HepG2 (cell line): ENCODE results near the gene NFATC4. TPM values are rescaled to one million over a fixed set of nuclear protein-coding genes. Genes with fewer than 3 reads are reported as not detected.

ENCODE experiments used
- ARID3A ChIP-seq: IDR thresholded peaks from 2 replicates; pipeline ENCODE4 v1.6.1; 2012; ENCODE audit warnings: low read depth, low read length, improper control_type of control experiment
- CHD4 ChIP-seq: fragments of 200-600 bp; sonication (generic); IDR thresholded peaks from 2 replicates; pipeline ENCODE4 v1.7.0; 2017; ENCODE audit warnings: mild to moderate bottlenecking, low read length, borderline replicate concordance
- FOXM1 ChIP-seq: sonication (generic); formaldehyde crosslinking; IDR thresholded peaks from 2 replicates; pipeline ENCODE4 v1.5.0; 2020; ENCODE audit warnings: missing genetic modification reagents
- HMGXB3 ChIP-seq: sonication (generic); formaldehyde crosslinking; IDR thresholded peaks from 2 replicates; pipeline ENCODE4 v1.4.0; 2020; ENCODE audit warnings: missing genetic modification reagents, borderline replicate concordance
- IKZF5 ChIP-seq: IDR thresholded peaks from 2 replicates; pipeline ENCODE4 v1.6.1; 2018; ENCODE audit warnings: missing genetic modification reagents, mild to moderate bottlenecking, missing compliant biosample characterization
- IRF9 ChIP-seq: sonication (generic); formaldehyde crosslinking; IDR thresholded peaks from 2 replicates; pipeline ENCODE4 v1.8.0; 2022; ENCODE audit warnings: missing genetic modification reagents, mild to moderate bottlenecking, borderline replicate concordance
- NRL ChIP-seq: sonication (generic); formaldehyde crosslinking; IDR thresholded peaks from 2 replicates; pipeline ENCODE4 v1.5.0; 2020; ENCODE audit warnings: missing genetic modification reagents, mild to moderate bottlenecking, moderate library complexity, borderline replicate concordance
- RFX3 ChIP-seq: IDR thresholded peaks from 2 replicates; pipeline ENCODE4 v1.6.1; 2016; ENCODE audit warnings: missing biosample characterization, missing genetic modification reagents
- SIX4 ChIP-seq: sonication (generic); formaldehyde crosslinking; IDR thresholded peaks from 2 replicates; pipeline ENCODE4 v1.4.0; 2020; ENCODE audit warnings: missing genetic modification reagents
- TEAD2 ChIP-seq: sonication (generic); formaldehyde crosslinking; IDR thresholded peaks from 2 replicates; pipeline ENCODE4 v1.9.0; 2021; ENCODE audit warnings: missing genetic modification reagents
- ZFY ChIP-seq: sonication (generic); formaldehyde crosslinking; IDR thresholded peaks from 2 replicates; pipeline ENCODE4 v1.4.0; 2020; ENCODE audit warnings: missing genetic modification reagents
- ZNF362 ChIP-seq: sonication (generic); formaldehyde crosslinking; IDR thresholded peaks from 2 replicates; pipeline ENCODE4 v1.4.0; 2020; ENCODE audit warnings: missing genetic modification reagents, mild to moderate bottlenecking, borderline replicate concordance
- ZNF383 ChIP-seq: sonication (generic); formaldehyde crosslinking; IDR thresholded peaks from 2 replicates; pipeline ENCODE4 v1.4.0; 2020; ENCODE audit warnings: missing genetic modification reagents, mild to moderate bottlenecking, borderline replicate concordance
- ZNF503 ChIP-seq: sonication (generic); formaldehyde crosslinking; IDR thresholded peaks from 2 replicates; pipeline ENCODE4 v1.4.0; 2020; ENCODE audit warnings: missing genetic modification reagents
- ZNF674 ChIP-seq: sonication (generic); formaldehyde crosslinking; IDR thresholded peaks from 2 replicates; pipeline ENCODE4 v1.5.0; 2020; ENCODE audit warnings: low read depth, mild to moderate bottlenecking, missing genetic modification reagents
- polyA plus RNA-seq, 8 experiments: library from polyadenylated mRNA; depleted of rRNA in 3 of 8; stranded (reverse) in 7 of 8; unstranded in 1 of 8; fragments of >200 nt; fragmentation: Illumina TruSeq in 4 of 8; extraction: Trizol in 4 of 8; gene quantifications; 2 replicates each; pipeline versions ENCODE4 v1.2.1 to v1.2.3, GENCODE V29; 2011 to 2016; ENCODE audit warnings: low read depth in 4 of 8, missing spikeins in 1 of 8, mixed read lengths in 1 of 8; ENCODE audit not compliant: insufficient read depth in 1 of 8
- total RNA-seq, 5 experiments: library from RNA; depleted of rRNA; stranded (reverse); fragments of >200 nt; fragmentation: Illumina TruSeq; extraction: Trizol; gene quantifications; 2 replicates each; pipeline ENCODE4 v1.2.3, GENCODE V29; 2016; ENCODE audit warnings: low read depth in 1 of 5

NFATC4 gene
- total and polyA plus RNA-seq, 2 of the 13 experiments (the other 11 are each of a cell fraction or from before 2014, with no cell fraction given) = 0.04 to 0.15 TPM

GRCh38 chr14:24332268-24332993 lies 35.6 kb upstream of the NFATC4 start (continued):
- no peak; the same call in 1 of the 2 replicates for TF ChIP-seq ZNF362
- TF ChIP-seq CHD4 = no peak
- TF ChIP-seq ZNF674 (CRISPR knock-in tag) = peak; percentile 91; the same call in 1 of the 2 replicates
- no peak for TF ChIP-seq RFX3 (CRISPR knock-in tag)
- TF ChIP-seq TEAD2 = no peak
- peak; percentile 78 for TF ChIP-seq ZFY (CRISPR knock-in tag)
- TF ChIP-seq HMGXB3 (CRISPR knock-in tag) = peak; percentile 79; the same call in 1 of the 2 replicates
- peak; percentile 33; the same call in 1 of the 2 replicates for TF ChIP-seq SIX4 (CRISPR knock-in tag)
- TF ChIP-seq NRL (CRISPR knock-in tag) = peak; percentile 98
- no peak for TF ChIP-seq FOXM1 (CRISPR knock-in tag)
- TF ChIP-seq IRF9 (CRISPR knock-in tag) = peak; percentile 98
- TF ChIP-seq ARID3A = no peak
- peak; percentile 88; the same call in 1 of the 2 replicates for TF ChIP-seq IKZF5 (CRISPR knock-in tag)
- TF ChIP-seq ZNF503 (CRISPR knock-in tag) = no peak
- TF ChIP-seq ZNF383 (CRISPR knock-in tag) = peak; percentile 90; the same call in 1 of the 2 replicates
